T-helper 2 cell (primary cell): ENCODE data around the gene SERTAD3.
"Not testable (repeated sequence)": the region's sequence is repeated elsewhere in the genome, so short reads cannot be mapped to it uniquely, and the experiment has no call there.

Experiments
- DNase-seq, 5 experiments: peaks; one replicate each; pipeline versions ENCODE4 v3.0.0 to v3.0.0-alpha.2; 2012 to 2022

Gene SERTAD3

GRCh38 chr19:40424637-40425449, 19.3 kb downstream of the SERTAD3 start:
- peak in 1 of 5 experiments; percentile 21 for DNase-seq

DNA sequence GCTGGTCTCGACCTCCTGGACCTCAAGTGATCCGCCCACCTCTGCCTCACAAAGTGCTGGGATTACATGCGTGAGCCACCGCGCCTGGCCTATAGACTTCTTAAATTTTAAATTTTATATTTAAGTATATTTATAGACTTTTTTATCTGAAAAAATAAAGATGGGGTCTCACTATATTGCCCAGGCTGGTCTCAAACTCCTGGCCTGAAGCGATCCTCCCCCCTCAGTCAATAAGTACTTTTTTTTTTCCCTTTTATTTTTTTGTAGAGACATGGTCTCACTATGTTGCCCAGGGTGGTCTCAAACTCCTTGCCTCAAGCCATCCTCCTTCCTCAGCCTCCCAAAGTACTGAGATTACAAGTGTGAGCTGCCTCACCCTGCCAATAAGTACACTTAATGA, 20.2 kb downstream of the SERTAD3 start:
- DNase-seq: no peak

DNA sequence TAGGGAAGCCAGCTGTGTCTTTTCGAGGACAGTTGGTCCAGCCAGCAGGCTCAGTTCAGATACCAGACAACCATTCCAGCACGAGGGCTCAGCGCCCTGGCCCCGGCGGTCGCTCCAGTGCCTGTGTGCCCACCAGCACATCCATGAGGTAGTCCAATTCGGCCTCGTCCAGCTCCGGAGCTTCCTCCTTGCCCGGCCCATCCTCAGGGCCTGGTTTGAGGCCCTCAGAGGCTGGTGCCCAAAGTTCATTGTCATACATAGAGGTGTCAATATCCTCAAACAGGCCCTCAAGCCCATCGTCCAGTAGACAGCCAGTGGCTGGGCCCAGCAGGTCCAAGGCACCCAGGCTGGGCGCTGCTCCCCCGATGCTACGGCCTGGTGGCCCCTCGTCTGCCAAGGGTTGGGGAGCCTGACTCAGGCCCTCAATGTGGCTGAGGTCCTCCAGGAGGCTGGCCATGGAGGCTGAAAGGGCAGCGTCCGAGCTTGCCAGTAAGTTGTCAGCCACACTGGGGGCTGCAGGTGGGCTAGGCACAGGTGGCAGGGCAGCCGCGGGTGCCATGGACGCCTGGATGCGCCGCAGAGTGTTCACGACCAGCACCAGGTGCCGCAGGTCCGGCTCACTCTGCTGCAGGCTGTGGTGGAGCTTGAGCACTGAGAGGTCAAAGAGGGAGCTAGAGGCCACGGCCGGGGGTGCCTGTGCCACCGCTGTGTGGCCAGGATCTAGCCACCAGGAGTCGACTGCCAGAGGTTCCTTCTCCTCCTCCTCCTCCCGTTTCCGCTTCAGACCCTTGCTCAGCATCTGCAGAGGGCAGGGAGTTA, 21.2 kb downstream of the SERTAD3 start:
- DNase-seq: no peak

- DNase-seq: no peak
Measured at GRCh38 chr19:40421993-40422747, 22.0 kb downstream of the SERTAD3 start.

DNA sequence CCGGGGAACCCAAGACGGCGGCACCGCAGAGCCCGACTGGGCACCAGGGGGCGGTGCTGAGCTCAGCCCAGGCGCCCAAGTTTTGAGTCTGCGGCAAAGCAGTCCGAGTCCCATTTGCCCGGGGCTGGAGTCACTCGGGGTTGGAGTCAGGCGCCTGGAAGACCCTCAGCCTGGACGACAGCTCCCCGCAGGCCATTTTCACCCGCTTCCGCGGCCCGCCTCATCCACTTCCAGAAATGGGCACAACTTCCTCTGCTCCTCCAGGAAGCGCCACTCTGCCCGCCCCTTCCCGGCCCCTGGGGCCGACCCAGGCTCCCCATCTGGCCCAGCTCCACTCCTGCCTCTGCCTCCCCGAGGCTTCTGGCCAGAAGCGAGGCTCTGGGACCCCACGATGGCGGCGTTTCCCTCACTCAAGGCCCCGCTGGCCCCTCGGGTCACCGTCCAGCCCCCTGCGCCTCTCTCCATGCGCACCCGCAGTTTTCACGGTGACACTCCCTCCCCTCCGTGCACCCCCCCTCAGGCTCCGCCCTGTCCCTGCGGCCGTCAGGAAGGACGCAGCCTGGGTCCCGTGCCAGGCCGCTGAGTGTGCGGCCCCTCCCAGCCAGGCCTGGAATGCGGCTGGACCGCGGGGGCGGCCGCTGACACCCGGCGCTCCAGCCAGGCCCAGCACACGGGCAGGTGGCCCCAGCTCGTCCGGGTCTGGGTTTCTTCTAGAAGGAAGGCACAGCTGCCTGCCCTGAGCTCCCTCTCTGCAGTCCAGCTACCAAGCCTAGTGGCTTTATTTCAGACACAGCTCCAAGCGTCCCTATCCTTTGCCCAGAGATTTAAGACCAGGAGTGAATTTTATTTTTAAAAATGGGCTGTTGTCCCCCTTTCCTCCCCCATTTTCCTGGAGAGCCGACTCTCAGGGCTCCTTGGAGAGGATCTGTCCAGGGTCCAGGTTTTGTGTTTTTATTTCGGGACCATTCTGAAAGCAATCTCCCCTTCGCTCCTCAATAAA, 23.1 kb downstream of the SERTAD3 start:
- peak; percentile 37 to 75 (median 59) for DNase-seq

DNA sequence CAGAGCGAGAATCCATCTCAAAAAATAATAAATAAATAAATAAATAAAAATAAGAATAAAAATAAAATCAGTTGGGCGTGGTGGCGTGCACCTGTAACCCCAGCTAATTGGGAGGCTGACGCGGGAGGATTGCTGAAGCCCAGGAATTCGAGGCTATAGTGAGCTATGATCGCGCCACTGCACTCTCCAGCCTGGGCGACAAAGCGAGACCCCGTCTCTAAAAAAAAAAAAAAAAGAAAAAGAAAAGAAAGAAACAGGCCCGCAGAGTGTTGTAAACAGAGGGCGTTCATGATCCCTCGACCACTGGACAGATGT, 23.7 kb downstream of the SERTAD3 start:
- no peak for DNase-seq

GRCh38 chr19:40419780-40420179, 24.4 kb downstream of the SERTAD3 start:
- no peak for DNase-seq

DNA sequence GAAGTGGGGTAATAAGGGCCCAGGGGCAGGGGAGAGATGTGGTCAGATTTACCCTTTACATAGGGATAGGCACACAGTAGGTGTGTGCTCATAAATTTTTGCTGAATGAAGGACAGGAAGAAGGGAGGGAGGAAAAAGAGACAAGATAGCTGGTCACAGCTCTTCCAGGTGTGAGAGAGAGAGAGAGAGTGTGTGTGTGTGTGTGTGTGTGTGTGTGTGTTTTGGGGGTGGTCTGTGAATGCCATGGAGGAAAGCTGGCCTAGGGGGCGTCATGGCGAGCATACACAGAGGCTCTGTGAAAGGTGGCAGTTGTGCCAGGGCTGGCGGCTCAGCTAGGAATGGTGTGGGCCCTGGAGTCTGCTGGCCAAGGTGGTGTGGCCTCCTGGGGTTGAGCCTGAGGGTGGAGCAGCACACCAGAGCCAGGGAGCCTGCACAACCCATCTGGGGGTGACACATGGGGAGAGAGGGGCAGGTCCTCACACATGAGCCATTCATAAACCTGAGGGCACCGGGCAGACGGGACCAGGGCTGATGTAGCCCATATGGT, 25.0 kb downstream of the SERTAD3 start:
- DNase-seq: no peak

GRCh38 chr19:40418040-40418439, 26.1 kb downstream of the SERTAD3 start:
- DNase-seq: no peak

DNA sequence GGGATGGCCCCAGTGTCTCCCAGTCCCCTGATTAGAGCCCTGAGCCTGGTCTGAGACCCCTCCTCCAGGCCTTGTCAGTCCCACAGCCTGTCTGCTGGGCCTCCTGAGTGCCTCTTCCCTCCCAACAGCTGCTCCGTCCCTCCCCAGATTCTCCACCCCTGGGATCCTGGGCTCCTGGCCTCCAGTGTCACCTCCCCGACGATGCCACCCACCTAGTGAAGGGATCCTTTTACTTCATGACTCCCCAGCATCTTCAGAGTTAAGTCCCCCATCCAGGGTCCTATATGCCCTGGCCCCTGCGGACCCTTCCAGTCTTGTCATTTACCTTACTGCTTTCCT, 26.5 kb downstream of the SERTAD3 start:
- DNase-seq: no peak

GRCh38 chr19:40416918-40417642, 27.1 kb downstream of the SERTAD3 start:
- peak in 2 of 5 experiments; percentile 39 to 48 for DNase-seq

DNA sequence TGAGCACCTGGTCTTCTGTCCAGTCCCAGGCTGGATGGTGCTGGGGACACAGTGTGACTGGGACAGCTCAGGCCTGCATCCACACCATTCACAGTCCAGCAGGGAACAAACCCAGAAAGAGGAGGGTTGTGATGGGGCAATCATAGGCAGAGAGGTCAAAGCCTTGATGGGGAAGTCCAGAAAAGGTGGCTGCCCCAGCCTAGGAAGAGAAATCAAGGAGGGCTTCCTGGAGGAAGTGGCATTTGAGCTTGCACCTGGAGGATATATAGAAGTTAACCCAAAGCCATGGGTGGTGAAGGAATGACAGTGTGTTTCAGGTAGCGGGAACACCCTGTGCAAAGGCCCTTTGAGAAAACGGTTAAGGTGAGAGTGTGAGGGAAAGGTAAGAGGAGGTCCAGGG, 28.4 kb downstream of the SERTAD3 start:
- DNase-seq: no peak

DNA sequence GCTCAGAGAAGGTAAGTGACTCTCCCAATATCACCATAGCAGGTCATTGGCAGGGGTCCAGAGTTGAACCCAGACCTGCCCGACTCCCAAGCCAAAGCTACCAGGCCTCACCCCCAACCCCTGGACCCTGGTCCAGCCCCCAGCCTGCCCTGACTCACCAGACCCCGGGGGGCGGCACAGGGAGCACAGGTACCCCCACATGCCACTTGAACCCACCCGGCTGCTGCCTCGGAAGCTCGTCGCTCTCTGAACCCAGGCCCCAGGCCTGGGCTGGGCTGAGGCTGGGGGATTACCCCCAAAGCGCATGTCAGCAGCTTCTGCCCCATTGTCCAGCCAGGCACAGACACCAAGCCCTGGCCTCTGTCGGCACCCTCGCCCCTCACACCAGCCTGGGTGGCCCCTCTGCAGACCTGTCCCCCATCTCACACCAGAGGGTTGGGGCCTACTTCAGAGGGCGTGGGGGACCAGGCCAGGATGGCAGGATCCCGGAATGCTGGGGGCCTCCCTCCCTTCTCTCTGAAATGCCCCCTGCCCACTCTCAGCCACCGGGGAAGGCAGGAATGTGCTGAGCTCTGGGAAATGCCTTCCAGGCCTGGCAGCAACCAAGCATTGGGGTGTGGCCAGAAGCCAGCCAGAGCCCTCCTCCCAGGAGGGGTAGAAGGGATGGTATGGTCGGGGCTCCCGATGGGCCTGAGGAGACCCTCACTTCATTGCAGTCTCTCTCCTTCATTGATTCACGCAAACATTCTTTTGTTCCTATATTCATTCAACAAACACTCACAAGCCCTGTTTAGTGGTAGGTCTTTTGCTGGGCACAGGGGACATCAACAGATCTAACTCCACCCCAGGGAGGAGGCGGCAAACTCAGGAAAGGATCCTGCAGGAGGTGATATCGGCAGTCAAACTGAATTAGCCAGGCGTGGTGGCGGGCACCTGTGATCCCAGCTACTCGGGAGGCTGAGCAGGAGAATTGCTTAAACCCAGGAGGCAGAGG, 29.3 kb downstream of the SERTAD3 start:
- DNase-seq: no peak

- DNase-seq: no peak
Measured at GRCh38 chr19:40413291-40413845, 30.8 kb downstream of the SERTAD3 start, which contains the start of gene PRX. Gene PRX, minus strand, starts transcription at chr19:40413378. Its CDS starts 5,446 bp downstream, at chr19:40407932.

DNA sequence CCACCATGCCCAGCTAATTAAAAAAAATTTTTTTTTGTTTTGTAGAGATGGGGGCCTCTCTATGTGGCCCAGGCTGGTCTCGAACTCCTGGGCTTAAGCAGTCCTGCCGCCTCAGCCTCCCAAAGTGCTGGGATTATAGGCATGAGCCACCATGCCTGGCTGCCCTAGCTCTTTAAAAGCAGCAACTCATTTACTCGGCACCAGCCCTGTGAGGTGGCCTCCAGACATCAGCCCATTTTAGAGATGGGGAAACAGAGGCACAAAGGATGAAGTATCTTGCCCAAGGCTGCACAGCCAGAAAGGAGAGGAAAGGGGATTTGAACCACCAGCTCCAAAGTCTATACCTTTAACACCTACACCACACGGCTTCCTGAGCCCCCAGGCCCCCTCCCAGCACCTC, 31.3 kb downstream of the SERTAD3 start:
- DNase-seq: no peak

DNA sequence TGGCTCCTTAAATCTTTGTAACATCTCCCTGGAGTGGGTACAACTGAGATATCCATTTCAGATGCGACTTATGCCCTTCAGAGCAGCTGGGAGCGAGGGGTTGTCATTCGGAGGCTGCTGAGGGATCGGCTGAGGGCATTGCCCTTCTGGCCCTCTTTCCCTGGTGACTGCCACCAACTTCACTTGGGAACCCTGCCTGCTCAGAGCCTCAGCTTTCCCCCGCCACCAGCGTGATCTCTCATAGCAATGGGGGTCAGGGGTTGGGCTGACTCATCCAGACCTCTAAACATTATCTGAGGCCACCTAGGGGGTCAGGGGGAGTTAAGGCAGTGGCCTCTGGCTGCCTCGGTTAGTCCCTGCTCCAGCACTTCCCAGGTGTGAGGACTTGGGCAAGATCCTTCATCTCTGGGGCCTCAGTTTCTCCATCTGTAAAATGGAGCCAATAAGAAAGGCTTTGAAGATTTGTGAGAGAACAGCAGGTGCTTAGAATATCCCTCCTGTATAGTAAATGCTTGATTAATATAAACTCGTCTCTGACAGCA, 32.1 kb downstream of the SERTAD3 start:
- no peak for DNase-seq

- no peak for DNase-seq
Measured at GRCh38 chr19:40411125-40411842, 32.9 kb downstream of the SERTAD3 start.

DNA sequence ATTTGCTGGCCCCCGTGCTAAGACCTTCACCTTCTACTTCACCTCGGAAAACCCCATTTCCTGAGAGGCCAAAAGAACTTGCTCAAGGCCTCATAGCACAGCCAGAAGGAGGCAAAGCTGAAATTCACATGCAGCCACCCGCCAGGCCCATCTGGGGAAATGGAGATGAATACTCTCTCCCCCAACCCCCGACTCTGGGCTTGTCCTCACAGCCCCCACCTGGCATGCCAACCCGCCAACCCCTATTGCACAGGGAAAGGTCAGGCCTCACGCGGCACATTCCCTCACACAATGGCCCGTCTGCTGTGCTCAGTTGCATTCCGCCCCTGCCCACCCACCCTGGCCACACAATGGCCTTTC, 34.1 kb downstream of the SERTAD3 start:
- no peak for DNase-seq

DNA sequence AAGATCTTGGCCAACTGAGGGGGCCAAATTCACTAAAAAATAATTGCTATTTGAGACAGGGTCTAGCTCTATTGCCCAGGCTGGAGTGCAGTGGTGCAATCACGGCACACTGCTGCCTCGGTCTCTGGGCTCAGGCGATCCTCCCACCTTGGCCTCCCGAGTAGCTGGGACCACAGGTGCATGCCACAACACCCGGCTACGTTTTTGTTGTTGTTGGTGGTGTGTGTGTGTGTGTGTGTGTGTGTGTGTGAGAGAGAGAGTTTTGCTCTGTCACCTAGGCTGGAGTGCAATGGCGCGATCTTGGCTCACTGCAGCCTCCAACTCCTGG, 35.6 kb downstream of the SERTAD3 start:
- not testable (repeated sequence) for DNase-seq
